ENCODE data around the gene TRAFD1. TPM values are rescaled to one million over a fixed set of nuclear protein-coding genes. Genes with fewer than 3 reads are reported as not detected.

Gene TRAFD1
- total RNA-seq, 1 experiment from 2014 or later = 17.9 TPM

GRCh38 chr12:112115259-112116045, 9.9 kb upstream of the TRAFD1 start:
- no peak for DNase-seq (ENCODE audit: low read depth)

- peak; percentile 71 for DNase-seq (ENCODE audit: low read depth)
These were observed 8.9 kb upstream of the TRAFD1 start for GRCh38 chr12:112116232-112117060.

DNA sequence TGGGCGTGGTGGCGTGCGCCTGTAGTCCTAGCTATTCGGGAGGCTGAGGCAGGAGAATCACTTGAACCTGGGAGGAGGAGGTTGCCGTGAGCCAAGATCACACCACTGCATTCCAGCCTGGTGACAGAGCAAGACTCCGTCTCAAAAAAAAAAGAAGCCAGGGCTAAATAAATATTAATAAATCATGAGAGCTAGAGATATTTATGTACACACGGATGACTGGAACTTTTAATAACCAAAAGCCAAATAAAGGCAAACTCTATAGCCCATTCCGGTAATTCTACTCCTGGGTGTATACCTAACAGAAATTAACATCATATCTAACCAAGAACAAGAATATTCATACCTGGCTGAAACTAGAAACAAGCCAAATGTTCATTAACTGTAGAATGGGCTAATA, 7.7 kb upstream of the TRAFD1 start:
- DNase-seq (ENCODE audit: low read depth) = no peak

DNA sequence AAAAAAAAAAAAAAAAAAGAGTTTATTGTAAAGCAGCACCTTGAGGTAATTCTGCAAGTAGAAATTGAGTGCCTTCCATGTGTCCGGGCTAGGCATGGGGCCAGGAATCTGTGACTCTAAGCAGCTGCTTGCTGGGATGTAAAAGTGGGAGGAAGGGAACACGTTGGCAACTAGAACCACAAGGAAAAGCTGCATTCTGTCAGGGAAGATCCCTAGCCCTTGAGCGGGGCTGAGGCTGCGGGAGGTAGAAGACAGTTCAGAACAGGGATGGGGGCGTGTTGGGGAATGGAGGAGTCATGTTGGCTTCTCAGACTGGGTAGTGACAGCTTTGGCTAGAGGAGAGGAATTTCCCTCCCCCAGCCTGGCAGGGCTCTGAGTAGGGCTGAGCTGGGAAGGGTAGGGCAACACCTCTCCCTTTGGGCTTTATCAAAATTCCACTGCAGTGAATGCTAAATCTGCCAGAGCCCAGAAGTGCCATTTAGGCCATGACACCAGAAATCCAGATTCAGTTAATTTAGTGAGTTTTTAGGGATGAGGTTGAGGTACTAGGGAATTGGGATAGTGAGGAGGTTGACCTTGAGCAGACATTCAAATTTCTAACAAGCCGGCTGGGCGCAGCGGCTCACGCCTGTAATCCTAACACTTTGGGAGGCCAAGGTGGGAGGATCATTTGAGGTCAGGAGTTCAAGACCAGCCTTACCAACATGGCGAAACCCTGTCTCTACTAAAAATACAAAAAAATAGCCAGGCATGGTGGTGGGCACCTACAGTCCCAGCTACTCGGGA, 3.4 kb upstream of the TRAFD1 start:
- peak; percentile 82 for DNase-seq (ENCODE audit: low read depth)

DNA sequence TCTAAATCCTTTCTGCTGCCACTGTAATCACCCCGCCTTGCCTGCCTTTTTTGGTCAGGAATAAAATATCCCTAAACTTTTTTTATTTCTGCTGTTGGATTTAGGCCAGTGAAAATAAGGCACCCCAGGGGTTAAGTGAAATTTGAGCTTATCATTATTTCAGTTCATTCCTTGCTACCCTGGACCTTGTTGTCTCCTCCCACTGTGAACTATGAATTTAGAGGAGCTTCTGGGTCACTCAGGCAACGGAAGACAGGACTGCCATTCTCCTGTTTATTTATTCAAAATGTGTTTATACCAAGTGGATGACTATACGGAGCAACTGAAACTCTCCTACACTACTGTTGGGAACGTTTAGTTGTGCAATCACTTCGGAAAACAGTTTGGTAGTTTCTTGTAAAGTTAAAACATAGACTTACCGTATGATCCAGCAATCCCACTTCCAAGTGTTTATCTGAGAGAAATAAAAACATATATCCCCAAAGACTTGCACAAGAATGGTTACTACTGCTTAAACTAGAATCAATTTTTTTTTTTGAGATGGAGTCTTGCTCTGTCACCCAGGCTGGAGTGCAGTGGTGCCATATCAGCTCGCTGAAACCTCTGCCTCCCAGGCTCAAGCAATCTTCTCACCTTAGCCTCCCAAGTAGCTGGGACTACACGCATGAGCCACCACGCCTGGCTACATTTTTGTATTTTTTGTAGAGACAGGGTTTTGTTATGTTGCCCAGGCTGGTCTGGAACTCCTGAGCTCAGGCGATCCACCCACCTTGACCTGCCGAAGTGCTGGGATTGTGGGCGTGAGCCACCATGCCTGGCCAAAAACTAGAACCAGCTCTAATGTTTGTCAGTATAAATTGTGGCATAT, 2.3 kb upstream of the TRAFD1 start:
- no peak for DNase-seq (ENCODE audit: low read depth)

- no peak for DNase-seq (ENCODE audit: low read depth)
These were observed 476 bp upstream of the TRAFD1 start for GRCh38 chr12:112124918-112125249.

DNA sequence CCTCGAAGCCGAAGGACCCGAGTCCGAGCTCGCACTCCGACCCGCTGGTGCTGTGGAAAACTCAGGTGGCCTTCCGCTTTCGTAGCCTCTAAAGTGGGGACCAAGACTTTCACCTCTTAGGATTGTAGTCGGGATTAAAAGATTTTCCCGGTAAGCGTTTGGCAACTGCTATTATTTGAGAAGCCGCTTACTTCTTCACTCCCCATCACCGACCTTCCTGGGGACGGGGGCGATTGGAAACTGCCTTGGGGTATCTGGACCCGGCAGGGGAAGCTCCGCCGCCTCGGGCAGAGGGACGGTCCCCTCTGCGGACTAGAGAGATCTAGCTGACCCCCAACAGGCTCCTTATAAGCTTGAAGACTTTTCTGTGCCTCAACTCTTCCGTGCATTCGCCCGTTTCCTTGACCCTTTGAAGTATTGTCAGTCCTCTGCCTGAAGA, 659 bp downstream of the TRAFD1 start:
- no peak for DNase-seq (ENCODE audit: low read depth)

- no peak for DNase-seq (ENCODE audit: low read depth)
These were observed 1.6 kb downstream of the TRAFD1 start for GRCh38 chr12:112126911-112127310.

GRCh38 chr12:112130441-112130998, 5.2 kb downstream of the TRAFD1 start:
- peak; percentile 35 for DNase-seq (ENCODE audit: low read depth)

DNA sequence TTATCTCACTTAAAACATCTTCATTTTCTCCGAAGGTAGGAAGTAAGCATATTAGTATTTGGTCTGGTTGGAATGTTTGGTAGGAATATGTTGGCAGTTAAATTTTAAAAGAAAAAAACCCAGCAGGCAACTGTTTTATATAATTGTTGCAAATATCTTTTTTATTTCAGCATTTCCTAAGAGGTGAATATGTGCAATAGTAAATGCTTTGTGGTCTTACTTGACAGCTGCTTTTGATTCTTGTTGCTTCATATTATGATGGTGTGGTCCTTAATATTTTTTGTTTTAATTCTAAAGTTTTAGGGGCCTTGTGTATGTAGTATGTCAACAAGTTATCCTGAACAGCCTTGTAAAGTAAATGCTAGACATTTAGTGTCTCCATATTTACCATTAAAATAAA, 6.3 kb downstream of the TRAFD1 start:
- no peak for DNase-seq (ENCODE audit: low read depth)

DNA sequence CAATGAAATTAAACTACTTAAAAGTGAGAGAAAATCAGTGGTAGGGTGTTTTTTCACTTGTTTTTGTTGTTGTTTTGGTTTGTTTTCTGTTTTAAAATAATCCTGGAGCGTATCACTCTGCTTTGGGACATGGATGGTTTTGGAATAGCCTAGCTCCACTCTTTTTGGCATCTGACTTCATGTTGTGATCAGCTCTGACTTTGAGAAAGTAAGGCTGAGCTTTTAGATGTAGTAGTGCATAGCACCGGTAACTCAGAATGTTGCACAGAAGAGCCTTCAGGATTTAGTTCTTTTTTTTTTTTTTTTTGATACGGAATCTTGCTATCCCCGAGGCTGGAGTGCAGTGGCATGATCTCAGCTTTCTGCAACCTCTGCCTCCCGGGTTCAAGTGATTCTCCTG, 8.1 kb downstream of the TRAFD1 start:
- DNase-seq (ENCODE audit: low read depth) = no peak

GRCh38 chr12:112134731-112135130, 9.4 kb downstream of the TRAFD1 start:
- no peak for DNase-seq (ENCODE audit: low read depth)

- no peak for DNase-seq (ENCODE audit: low read depth)
These were observed 15.4 kb downstream of the TRAFD1 start for GRCh38 chr12:112140728-112141127.

- DNase-seq (ENCODE audit: low read depth) = no peak
These were observed 20.8 kb downstream of the TRAFD1 start for GRCh38 chr12:112146123-112146522.

GRCh38 chr12:112148031-112148513, 22.7 kb downstream of the TRAFD1 start:
- peak; percentile 71 for DNase-seq (ENCODE audit: low read depth)

DNA sequence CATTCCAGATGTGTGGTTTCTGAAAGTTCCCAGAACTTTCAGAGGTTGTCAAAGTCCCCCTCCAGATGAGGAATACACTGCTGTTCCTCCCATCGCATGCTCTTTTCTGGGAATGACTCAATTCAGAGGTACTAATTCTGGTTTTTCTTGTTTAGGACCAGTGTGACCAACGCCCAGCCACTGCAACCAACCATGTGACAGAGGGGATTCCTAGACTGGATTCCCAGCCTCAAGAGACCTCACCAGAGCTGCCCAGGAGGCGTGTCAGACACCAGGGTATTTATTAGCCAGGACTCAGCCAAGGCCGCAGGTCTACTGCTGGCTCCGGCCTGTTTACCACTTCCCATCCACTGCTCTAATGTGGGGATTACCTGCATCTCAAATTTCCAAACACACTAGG, 24.2 kb downstream of the TRAFD1 start:
- DNase-seq (ENCODE audit: low read depth) = no peak

GRCh38 chr12:112151766-112152541, 26.6 kb downstream of the TRAFD1 start:
- DNase-seq (ENCODE audit: low read depth) = no peak

GRCh38 chr12:112153181-112153892, 28.0 kb downstream of the TRAFD1 start:
- no peak for DNase-seq (ENCODE audit: low read depth)

- DNase-seq (ENCODE audit: low read depth) = no peak
These were observed 28.5 kb downstream of the TRAFD1 start for GRCh38 chr12:112153893-112154219.
